GM12865 (cell line): Measurements from ENCODE around the gene FREY1.

Experiments
- DNase-seq: peaks from one replicate; pipeline ENCODE4 v3.0.0; 2010; ENCODE audit warnings: low read depth
- H3K4me3 ChIP-seq: 2 replicates; pipeline ENCODE4 v1.5.1; 2011; ENCODE audit warnings: mild to moderate bottlenecking, low read depth, low read length, control low read depth
- TF ChIP-seq, protein P1 (sequence below): IDR thresholded peaks from 2 replicates; pipeline ENCODE4 v1.5.1; 2011; ENCODE audit warnings: low read length, control low read depth, low read depth, inconsistent platforms; ENCODE audit not compliant: insufficient read depth; ENCODE audit errors: missing control alignments

The FREY1 gene

GRCh38 chr11:45915446-45915845 is 8.4 kb upstream of the FREY1 start:
- H3K4me3 ChIP-seq = no peak overlapping the region
- TF ChIP-seq, protein P1, sequence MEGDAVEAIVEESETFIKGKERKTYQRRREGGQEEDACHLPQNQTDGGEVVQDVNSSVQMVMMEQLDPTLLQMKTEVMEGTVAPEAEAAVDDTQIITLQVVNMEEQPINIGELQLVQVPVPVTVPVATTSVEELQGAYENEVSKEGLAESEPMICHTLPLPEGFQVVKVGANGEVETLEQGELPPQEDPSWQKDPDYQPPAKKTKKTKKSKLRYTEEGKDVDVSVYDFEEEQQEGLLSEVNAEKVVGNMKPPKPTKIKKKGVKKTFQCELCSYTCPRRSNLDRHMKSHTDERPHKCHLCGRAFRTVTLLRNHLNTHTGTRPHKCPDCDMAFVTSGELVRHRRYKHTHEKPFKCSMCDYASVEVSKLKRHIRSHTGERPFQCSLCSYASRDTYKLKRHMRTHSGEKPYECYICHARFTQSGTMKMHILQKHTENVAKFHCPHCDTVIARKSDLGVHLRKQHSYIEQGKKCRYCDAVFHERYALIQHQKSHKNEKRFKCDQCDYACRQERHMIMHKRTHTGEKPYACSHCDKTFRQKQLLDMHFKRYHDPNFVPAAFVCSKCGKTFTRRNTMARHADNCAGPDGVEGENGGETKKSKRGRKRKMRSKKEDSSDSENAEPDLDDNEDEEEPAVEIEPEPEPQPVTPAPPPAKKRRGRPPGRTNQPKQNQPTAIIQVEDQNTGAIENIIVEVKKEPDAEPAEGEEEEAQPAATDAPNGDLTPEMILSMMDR = no peak
- DNase-seq = no peak

DNA sequence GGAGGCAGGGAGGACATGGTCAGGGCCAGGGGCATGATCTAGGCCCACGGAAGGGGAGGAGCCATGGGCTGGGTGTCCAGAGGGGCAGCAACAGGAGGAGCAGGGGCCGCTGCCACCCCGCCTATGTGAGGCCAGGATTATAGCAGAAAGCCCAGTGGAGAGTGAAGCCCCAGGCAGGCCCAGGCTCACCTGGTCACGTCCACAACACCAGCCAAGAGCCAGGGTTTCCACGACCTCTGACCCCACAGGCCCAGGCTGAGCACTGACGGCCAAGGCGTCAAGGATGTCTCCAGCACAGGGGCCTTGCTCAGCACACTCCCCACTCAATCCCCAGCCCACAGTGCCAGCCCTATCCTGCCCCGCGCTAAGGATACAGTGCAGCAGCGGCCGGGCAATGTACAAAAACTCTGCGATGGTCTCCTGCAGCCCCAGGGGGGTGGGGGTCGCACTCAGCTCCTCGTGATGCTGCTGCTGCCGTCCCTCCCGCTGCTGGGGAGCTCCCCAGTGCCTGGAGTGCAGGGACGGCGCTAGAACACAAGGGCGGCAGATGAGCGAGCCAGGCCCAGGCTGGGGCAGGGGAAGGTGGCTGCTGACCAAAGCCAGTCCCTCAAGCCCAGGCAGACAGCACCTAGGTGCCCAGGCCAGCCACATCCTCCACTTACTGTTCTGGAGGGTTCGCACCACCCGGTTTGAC is 7.0 kb upstream of the FREY1 start:
- no peak overlapping the region for H3K4me3 ChIP-seq
- no peak for DNase-seq
- TF ChIP-seq, protein P1 = no peak

DNA sequence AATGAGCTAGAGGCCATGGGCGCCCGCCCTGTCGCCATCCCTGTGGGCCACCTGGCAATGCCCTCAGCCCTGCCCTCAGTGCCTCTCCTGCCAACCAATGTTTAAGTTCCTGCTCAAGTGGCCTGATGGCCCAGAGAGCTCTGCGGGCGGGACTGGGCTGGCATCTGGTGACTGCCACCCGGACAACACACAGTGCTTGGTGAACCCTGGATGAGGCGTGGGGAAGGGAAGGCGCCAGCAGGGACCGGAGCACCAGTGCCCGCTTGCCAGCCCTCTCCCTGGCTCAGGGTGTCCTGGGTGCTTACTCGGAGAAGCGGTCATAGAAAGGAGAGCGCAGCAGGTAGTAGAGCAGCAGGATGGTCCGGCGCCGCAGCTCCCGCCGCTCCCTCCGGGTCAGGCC is 6.4 kb upstream of the FREY1 start:
- DNase-seq = no peak
- H3K4me3 ChIP-seq = no peak overlapping the region
- TF ChIP-seq, protein P1 = no peak

DNA sequence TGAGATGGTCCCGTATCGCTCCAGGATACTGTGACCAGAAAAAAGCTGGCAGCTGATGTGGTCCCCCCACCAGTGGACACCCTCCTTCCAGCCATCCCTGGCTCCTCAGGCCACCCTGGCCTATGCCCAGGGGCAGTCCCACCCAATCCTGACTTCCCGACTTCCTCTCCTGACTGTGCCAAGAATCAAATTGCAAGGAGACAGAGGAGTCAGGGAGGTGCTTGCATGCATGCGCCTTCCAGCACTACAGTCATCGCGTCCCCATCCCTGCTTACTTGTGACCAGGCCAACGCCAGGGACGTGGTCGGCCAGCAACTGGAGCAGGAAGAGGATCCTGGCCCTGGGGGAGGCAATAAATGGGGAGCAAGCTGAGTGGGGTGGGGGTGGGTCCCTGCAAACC is 3.6 kb upstream of the FREY1 start:
- TF ChIP-seq, protein P1 = no peak
- H3K4me3 ChIP-seq = no peak overlapping the region
- no peak for DNase-seq

GRCh38 chr11:45909594-45910475 is 2.8 kb upstream of the FREY1 start:
- no peak for DNase-seq
- no peak overlapping the region for H3K4me3 ChIP-seq
- TF ChIP-seq, protein P1 = no peak

DNA sequence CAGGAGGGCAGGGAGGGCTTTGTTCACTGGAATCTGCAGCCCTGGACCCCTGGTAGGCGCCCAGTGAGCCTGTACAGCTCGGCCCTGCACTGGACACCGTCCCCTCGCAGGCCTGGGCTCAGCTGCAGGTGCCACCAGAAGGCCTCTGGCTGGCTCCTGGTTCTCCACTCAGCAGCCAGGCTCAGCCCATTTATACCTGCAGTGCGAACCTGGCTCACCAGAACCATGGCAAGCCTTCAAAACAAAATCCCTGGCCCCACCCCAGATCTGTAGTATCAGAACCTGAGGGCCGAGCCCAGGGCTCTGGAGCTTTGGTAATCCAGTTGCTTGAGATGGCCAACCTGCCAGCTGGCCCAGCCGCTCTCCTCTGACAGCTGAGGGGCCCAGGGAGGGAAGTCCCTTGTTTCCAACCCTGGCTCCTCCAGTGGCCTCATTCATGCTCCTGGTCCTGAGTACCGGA is 870 bp upstream of the FREY1 start:
- no peak for DNase-seq
- H3K4me3 ChIP-seq = no peak overlapping the region
- TF ChIP-seq, protein P1 = no peak
